GM18519 (cell line): ENCODE measurements around the gene FGD4.
"Not testable (repeated sequence)": the region's sequence is repeated elsewhere in the genome, so short reads cannot be mapped to it uniquely, and the experiment has no call there.

ENCODE experiments used
- ATAC-seq: cut with Tn5 transposase; IDR thresholded peaks from one replicate; pipeline ENCODE4 v1.9.1; 2021; ENCODE audit warnings: mild to moderate bottlenecking, moderate library complexity; ENCODE audit not compliant: unreplicated experiment, low FRiP score

The FGD4 gene

DNA sequence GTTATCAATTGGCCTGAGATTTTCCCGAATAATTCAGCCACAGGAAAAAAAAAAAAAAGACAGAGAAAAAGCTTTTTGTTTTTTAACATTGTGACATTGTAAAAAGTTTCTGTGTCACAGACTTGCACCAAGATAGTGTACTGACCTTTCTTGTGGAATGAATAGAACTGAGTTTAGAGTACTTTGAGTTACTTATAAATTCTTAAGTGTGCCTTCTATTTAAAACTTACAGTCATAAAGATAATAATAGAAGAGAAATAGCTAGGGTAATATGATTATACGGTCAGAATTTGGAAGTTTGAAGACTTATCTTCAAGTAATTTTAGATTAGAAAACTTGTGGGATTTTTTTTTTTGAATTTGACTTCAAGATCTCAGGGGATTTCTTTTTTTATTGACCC is 88.8 kb downstream of the FGD4 start:
- no peak for ATAC-seq

DNA sequence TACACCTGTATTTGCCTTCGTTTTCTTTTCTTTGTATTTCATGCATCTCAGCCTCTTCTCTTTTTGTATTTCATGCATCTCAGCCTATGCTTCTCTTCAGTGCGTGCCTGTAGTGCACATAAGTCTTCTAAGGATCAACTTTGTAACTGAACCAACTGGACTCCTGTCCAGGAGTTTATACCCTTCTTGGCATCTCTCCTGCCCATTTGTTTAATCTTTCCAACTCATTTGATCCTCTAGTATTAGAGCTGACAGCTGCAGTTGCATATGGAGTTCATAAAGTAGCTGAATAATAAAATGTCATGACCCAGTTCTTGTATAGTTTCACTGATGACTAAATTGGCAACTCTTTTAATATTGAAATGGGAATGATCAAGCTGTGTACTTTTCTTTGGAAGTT is 89.7 kb downstream of the FGD4 start:
- ATAC-seq = no peak

DNA sequence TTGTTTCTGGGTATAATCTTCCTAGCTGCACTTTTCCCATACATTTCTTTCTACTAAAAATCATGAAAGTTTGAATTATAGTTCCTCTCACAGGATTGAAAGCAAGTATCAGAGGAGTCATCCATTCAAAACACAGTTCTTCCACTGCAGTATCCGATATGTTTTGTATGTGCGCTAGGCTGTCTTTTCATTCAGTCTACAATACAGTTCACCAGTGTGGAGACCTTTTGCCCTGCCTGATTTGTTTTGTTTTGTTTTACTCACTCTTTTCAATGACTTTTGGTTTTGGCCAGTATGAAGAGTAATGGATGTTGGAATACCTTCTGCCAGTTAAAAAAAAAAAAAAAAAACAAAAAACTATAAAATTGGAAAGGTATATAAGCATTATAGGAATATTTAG is 91.4 kb downstream of the FGD4 start:
- no peak for ATAC-seq

DNA sequence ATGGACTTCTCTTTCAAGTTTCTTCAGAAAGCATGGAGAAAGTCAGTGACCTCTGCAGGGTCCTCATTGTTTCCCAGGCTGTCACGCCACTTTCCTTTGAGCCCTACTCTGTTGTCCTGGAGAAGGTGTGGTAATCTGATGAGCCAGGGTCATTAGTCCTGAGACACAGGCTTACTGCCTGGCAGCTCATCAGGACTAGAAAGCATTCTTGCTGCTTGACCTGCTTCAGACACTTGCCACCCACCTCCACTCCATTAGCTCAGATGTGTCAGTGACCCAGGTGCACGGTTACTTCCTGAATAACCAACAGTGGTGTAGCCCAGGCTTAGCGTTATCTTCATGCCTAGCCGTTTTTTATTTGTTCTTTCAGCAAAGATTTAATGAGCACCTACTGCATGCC is 93.9 kb downstream of the FGD4 start:
- no peak for ATAC-seq

DNA sequence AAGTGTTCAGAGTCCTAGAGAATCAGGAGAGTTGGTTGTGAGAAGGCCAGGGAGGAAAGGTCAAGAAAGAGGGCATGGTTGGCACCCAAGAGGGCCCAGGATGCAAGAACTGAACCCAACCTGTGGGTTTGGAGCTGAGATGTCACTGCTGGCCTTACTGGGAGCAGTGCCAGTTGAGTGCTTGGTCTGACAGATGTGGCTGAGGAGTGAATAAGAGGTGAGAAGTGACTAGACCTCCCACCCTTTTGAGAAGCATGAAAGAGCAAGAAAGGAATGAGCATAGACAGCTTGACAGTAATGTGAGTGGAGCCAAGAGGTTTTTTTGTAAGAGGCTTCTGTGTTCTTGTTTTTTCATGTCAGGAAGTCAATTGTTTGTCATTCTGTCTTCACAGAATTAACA is 95.3 kb downstream of the FGD4 start:
- no peak for ATAC-seq

DNA sequence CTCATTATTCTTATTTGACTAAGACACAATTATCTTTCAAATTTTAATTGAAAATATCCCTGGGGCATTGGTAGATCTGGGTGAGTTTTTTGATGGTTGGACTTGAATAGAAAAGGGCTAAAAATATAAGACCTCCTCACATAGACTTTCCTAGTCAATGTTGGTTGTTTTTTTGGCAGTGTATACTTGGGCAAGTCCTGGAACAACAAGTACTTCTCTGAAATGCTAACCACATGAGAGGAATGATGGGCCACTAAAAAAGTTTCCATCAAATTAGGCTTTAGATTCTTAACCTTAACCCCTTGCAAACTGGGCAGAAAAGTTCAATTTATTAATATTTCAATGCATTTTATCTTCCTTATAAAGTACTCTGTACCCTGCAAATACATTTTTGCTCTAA is 97.6 kb downstream of the FGD4 start:
- ATAC-seq = no peak

DNA sequence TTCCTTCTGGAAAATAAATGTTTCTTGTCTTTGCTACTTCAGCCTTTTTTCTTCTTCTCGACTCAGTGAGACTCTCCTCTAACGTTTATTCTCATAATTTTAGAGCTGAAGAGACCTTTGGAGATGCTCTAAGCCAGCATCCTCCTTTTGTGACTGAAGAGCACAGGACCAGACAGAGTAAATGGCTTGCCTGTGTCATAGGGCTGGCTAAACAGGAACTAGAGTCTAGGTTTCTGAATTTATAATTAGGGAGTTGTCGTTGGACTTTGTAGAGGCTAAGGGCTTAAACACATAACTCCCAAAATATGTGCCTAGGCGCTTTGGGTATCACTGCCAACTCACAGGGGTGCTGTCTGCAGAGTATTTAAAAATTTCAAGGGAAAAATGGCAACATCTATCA is 98.5 kb downstream of the FGD4 start:
- ATAC-seq = no peak

DNA sequence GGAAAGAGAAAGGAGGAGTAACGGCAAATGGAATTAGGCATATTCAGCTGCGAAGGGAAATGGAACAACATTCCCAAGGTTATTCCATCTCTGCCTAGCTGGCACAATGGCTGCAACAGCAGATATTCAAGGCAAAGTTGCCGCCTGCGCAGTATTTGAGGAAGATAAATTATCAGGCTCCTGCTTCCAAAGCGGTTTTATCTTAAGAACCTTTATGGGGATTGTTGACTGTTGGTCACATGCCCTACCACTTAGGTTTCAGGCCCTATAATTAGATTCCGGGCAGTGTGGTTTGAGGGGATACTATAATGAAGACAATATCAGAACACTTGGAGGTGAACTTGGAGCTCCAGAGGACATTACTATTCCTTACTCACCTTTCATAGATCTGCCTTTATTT is 99.7 kb downstream of the FGD4 start:
- ATAC-seq = no peak

DNA sequence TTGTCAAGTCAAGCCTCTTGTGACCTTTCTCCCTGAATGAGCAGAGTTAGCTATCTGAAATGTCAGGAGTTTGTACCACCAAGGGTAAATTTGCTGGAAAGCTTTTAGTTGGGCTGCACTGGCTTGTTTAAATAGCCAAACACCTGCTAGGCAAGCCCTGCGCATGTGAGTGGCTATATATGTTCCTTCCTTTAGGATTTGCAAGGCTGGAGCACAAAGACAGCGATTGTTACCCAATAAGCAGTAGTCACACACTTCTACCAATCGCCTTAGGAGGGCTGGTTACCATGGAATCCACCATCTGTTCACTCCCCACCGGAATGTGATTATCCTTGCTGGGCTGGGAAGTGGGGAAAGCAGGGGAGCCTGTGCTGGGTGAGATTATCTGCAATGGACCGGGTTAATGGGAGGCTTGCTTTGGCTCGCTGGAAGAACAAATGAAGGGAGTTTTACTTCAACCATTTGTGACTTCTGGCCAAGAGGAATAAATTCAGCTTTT is 102.5 kb downstream of the FGD4 start:
- no peak for ATAC-seq

DNA sequence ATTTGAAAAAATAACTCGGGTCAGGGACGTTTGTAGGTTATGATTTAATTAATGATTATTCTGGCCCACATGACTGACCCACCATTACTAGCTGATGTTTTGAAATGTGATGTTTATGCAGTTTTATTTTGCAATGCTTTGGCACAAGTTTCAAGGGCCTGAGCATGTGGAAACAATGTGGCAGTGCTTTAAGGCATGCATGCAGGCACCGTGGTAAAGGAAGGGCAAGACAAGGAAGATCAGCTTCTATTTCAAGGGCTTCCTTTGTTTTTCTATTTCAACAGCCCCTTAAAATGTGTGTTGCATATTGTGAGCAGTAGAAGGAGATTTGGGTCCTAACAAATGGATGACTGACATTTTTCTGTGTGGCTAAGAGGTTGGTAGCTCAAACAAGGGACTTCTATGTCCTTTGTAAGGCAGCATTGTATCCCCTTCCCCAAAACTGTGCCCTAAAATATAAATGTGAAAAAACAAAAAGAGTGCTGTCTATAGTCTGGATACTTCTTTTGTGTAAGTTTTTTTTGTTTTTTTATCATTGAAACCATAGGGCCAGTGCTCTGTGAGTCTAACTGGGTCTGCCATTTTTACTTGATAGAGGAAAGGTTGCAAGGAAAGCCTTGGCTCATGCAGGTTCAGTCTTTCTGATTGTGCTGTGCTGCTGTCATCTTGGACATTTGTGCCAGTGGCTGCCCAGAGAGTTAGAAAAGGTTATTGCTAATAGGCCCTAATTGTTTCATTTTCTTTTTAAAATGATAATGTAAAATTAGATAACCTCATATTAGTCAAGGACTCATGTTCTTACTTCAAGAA is 103.5 kb downstream of the FGD4 start:
- ATAC-seq = no peak

DNA sequence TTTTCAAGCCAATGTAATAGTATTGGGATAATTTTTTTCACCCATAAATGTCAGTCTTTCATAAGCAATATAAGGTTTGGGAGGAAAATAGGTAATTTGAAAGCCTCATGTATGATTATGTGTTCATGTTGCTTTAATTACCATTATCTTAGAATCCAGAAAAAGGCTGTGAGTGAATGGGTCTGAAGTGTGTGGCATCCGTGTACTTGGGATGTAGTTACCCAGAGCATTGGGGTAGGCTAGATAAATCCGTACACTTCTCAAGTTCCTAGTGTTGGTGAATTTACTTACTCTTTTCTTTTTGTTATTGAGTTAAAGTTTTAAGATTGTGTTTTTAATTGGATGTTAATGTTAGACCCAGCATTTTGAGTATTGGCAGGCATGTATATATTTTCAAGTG is 104.4 kb downstream of the FGD4 start:
- ATAC-seq = no peak

DNA sequence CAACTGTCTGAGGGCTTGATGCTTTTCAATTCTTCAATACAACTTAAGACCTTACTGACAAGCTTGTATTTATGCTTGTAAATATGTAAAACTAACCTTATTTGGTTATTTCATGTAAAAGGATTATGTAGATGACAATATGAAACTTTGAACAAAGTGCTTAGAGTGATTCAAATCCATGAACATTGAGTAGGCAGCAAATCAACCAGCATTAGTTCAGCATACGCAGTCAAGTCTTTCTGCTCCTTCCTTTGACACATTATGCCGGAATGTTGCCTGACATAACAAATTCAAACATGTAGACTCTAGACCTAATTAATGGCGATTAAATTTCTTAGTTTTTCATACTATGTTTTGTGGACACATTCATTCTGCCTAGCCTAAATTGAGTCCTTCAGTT is 105.2 kb downstream of the FGD4 start:
- ATAC-seq = no peak

DNA sequence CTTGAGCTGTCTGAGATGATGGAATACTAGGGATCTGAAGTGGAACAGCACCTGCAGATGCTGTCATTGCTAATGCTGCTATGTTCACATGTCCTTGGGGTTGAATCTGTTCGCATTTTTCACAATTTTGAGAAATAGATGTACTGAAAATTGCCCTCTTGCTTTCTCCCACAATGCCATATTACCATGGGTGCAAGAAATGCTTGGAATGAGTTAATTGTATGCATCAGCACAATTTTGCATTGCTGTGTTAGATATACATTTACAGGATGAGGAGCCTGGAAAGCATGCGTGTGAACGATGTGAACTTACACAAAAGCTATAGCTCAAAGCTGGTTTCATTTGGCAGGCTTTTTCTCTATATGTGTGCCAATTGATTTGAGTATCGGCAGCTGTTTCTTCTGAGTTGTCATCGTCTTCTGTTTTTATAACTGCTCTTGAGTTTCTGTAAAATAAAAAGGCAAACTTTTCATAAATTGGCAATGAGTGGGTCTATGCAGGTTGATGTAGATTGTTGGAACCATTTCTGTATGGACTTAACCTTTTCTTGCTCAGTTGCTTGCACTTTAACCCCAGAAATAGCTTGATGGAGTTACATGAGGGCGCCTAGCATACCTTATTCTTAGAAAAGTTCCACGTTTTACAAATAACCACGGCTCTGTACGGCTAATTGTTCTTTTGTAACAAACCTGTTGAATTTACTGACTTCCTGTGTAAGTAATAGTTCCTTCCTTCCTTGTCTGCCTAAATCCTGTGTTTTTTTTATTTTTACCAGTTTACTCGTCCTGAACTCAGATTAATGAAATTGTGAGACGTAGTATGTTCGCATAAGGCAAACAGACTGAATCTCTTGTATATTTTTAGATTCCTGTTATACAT is 105.9 kb downstream of the FGD4 start:
- no peak for ATAC-seq

DNA sequence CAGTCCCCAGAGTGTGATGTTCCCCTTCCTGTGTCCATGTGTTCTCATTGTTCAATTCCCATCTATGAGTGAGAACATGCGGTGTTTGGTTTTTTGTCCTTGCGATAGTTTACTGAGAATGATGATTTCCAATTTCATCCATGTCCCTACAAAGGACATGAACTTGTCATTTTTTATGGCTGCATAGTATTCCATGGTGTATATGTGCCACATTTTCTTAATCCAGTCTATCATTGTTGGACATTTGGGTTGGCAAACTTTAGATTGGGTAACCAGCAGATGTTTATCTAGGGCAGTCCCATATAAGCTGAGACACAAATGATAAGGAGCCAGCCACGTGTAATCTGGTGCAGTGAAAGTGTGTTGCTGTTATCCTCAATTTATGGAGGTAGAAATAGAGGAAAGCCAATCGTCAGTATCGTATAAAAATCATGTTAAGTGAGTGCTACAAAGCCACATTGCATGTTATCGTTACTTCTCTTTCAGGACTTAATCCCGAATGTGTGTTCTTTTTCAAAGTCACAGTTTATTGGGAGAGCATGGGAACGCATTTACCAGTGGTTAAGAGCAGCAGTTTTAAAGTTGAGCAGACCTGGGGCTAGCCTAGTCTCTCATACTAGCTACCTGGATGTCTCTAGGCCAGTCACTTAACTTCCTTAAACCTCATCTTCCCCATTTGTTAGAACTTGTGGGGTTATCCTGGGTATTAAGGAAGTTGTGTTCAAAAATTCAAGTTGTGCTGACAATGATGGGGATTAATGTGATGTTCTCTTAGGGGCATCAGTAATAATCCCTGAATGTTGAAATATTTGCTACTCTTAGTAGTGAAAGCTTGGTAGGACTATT is 108.0 kb downstream of the FGD4 start:
- ATAC-seq = not testable (repeated sequence)

DNA sequence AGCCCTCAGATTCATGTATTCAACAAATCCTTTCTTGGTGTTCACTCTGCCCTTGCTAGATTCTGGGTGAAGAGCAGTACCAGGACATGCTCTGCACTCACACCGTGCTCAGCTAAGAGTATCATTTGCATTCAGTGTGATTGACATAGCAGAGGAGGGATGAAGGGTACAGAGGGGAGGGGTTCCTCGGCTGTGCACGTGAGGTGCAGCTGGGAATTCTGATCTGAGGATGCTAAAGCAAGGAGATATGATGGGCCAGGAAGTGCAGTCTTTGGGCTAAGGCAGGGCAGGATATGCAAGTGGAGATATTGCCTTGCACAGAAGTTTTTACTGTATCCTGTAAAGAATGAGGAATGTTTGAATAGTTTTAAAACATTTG is 108.6 kb downstream of the FGD4 start:
- no peak for ATAC-seq

DNA sequence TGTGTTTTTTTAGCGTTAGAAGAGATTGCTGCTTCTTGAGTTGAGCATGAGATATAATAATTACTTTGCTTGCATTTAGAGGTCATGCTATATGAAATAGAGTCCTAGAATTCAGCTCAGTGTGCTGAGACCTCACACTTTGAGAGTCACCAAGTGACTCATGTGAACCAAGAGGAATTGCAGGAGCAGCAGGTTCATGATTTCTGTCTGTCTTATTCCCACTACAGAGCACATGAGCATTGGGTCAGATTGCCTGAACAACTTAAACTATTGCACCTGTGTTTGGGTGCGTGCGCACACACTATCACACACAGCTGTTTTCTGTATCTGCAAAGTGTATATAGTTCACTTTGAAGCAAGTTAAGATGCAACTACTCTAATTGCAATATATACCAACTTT is 109.3 kb downstream of the FGD4 start:
- ATAC-seq = no peak

DNA sequence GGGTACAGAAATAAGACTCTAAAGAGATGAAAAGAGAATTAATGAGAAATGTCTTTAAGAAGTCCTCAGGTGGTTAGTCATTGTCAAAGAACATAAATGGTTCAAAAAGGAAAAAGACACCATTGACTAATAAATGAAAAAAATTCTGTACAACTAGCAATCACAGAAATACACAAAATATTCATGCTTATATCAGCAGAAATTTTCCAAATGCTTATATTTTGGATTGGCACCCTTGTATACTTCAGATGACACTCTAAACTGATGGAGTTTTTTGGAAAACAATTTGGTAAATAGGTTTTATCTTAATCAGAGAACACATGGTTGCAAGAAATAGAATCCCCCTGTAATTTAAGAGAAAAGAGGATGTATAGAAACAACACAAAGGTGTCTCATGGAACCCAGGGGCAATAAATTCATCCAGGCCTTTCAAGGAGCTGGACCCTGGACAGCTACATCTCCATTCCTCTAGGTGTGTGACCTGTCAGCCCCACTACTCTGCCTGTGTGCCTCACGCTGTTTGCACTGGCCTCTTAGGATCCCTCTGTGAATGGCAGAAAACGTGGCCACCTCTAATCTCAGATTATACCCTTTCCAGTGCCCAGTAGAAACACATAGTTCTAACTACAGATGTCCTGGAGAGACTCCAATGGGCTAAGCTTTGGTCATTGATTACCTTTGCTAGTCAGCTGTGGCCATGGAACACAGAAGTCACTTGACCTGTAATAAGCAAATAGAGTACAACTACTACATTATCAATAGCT is 110.2 kb downstream of the FGD4 start:
- ATAC-seq = no peak

DNA sequence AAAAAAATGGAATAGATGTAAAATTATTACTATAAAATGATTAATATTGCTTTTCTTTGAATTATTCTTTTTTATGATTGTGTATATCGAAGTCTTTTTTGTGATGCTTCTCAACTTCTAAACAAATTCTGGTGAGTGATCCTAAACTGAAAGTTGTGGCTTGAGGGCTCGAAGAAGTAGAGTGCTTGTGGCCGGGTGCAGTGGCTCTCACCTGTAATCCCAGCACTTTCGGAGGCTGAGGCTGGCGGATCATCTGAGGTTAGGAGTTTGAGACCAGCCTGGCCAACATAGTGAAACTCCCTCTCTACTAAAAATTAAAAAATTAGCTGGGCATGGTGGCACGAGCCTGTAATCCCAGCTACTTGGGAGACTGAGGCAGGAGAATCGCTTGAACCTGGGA is 112.6 kb downstream of the FGD4 start:
- ATAC-seq = not testable (repeated sequence)

DNA sequence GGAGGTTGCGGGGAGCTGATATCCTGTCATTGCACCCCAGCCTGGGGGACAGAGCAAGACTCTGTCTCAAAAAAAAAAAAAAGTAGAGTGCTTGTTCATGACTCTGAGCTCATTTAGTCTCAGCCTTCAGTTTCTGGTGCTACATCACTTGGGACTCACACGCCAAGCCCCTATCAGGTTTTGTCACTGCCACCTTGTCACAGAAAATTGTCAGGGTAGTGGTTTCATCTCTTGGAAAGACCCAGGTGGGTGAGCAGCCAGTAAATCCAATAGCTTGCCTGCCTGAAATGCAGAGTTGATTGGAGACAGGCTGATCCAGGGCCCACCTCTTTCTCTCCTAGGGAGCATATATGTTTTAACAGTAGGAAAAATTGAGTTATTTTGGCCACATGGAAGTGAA is 113.0 kb downstream of the FGD4 start:
- ATAC-seq = no peak

DNA sequence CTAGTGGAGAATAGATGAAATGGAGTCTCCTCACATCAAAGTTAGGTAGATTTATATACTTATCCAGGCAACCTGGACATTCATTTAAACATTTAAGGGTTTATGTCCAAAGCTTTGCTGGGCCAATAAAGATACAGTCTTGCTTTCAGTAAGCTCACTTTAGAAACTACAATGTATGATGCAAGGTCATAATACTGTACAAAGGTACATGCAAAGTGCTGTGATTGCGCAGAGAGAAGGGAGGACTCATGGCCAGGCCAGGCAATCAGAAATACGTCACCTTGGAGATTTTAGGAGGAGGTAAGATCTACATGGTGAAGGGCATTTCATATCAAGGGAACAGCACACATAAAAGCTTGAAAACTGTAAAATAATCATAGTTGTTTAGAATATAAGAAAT is 113.6 kb downstream of the FGD4 start:
- no peak for ATAC-seq
